ENCODE data around the gene ATXN2.

ATXN2 gene

GRCh38 chr12:111471236-111471635, 127.9 kb downstream of the ATXN2 start:
- no peak overlapping the region for H3K9ac ChIP-seq (ENCODE audit: low read depth, low read length, poor library complexity)
- no peak overlapping the region for H3K23ac ChIP-seq (ENCODE audit: low read depth, low read length, poor library complexity)
- no CpG with 5 or more reads among the region's 2 CpGs for WGBS, 2 donors (ENCODE audit: extremely low coverage in 2 of 2, insufficient read length in 2 of 2, insufficient replicate concordance in 1 of 2)
- H3K36me3 ChIP-seq (replicated peaks in 1 of 2; ENCODE audit: control insufficient read depth in 2 of 2, insufficient read depth in 2 of 2, low read length in 2 of 2), result peaks cover 13 to 91% of the 10 kb centered on the region in 2 donors
- H3K79me1 ChIP-seq (ENCODE audit: low read depth, low read length), result no peaks in the 10 kb centered on the region
- no peak overlapping the region for H2BK12ac ChIP-seq (ENCODE audit: low read length)
- no peak overlapping the region for H2AK5ac ChIP-seq (ENCODE audit: low read depth, low read length)
- H2BK5ac ChIP-seq (ENCODE audit: low read length), result no peak overlapping the region
- H3K14ac ChIP-seq (ENCODE audit: low read length), result no peak overlapping the region
- no peak overlapping the region for H2AFZ ChIP-seq (ENCODE audit: low read length)
- no peak for DNase-seq (ENCODE audit: low spot score)
- no peak overlapping the region for H3K18ac ChIP-seq (ENCODE audit: low read length)
- H2BK120ac ChIP-seq (ENCODE audit: low read depth, low read length), result no peak overlapping the region
- H4K91ac ChIP-seq (ENCODE audit: low read depth, low read length, poor library complexity), result no peak overlapping the region
- H3K4ac ChIP-seq (ENCODE audit: low read length), result no peak overlapping the region
- no peaks in the 10 kb centered on the region for H3K4me1 ChIP-seq (ENCODE audit: control insufficient read depth in 2 of 2, insufficient read depth in 1 of 2, low read depth in 1 of 2, low read length in 2 of 2)
- H4K8ac ChIP-seq (ENCODE audit: low read depth, low read length), result no peak overlapping the region
- H3K4me2 ChIP-seq (ENCODE audit: insufficient read depth, low read length, poor library complexity, severe bottlenecking), result no peak overlapping the region
- no peak overlapping the region for H3K4me3 ChIP-seq (ENCODE audit: low read length in 2 of 2)
- no peaks in the 10 kb centered on the region for H3K9me3 ChIP-seq (replicated peaks in 1 of 2; ENCODE audit: control insufficient read depth in 2 of 2, insufficient read depth in 1 of 2, low read depth in 1 of 2, low read length in 2 of 2)
- no peak overlapping the region for H2BK15ac ChIP-seq (ENCODE audit: low read length)
- no peaks in the 10 kb centered on the region for H3K27me3 ChIP-seq (ENCODE audit: control insufficient read depth in 3 of 3, insufficient read depth in 3 of 3, low read depth in 1 of 3, low read length in 3 of 3)
- no peak overlapping the region for H3K27ac ChIP-seq (replicated peaks; ENCODE audit: low read length)

- Histone ChIP-seq H3K23ac (ENCODE audit: low read depth, low read length, poor library complexity) (no peak overlapping the region), H3K27me3 (ENCODE audit: control insufficient read depth in 3 of 3, insufficient read depth in 3 of 3, low read depth in 1 of 3, low read length in 3 of 3) (no peaks in the 10 kb centered on the region), H3K4me3 (ENCODE audit: low read length in 2 of 2) (no peak overlapping the region), H3K27ac (replicated peaks; ENCODE audit: low read length) (no peak overlapping the region), H3K9ac (ENCODE audit: low read depth, low read length, poor library complexity) (no peak overlapping the region), H3K36me3 (replicated peaks in 1 of 2; ENCODE audit: control insufficient read depth in 2 of 2, insufficient read depth in 2 of 2, low read length in 2 of 2) (peaks cover 11 to 88% of the 10 kb centered on the region in 2 donors), H2AK5ac (ENCODE audit: low read depth, low read length) (no peak overlapping the region), H3K18ac (ENCODE audit: low read length) (no peak overlapping the region), H3K79me1 (ENCODE audit: low read depth, low read length) (no peaks in the 10 kb centered on the region), H3K4me1 (ENCODE audit: control insufficient read depth in 2 of 2, insufficient read depth in 1 of 2, low read depth in 1 of 2, low read length in 2 of 2) (no peaks in the 10 kb centered on the region), H3K9me3 (replicated peaks in 1 of 2; ENCODE audit: control insufficient read depth in 2 of 2, insufficient read depth in 1 of 2, low read depth in 1 of 2, low read length in 2 of 2) (no peaks in the 10 kb centered on the region), H2BK15ac (ENCODE audit: low read length) (no peak overlapping the region), H2AFZ (ENCODE audit: low read length) (no peak overlapping the region), H3K14ac (ENCODE audit: low read length) (no peak overlapping the region), H3K4me2 (ENCODE audit: insufficient read depth, low read length, poor library complexity, severe bottlenecking) (no peak overlapping the region), H3K4ac (ENCODE audit: low read length) (no peak overlapping the region), H4K8ac (ENCODE audit: low read depth, low read length) (no peak overlapping the region), H4K91ac (ENCODE audit: low read depth, low read length, poor library complexity) (no peak overlapping the region), H2BK5ac (ENCODE audit: low read length) (no peak overlapping the region), H2BK120ac (ENCODE audit: low read depth, low read length) (no peak overlapping the region), H2BK12ac (ENCODE audit: low read length) (no peak overlapping the region)
- no CpG with 5 or more reads among the region's 2 CpGs for WGBS, 2 donors (ENCODE audit: extremely low coverage in 2 of 2, insufficient read length in 2 of 2, insufficient replicate concordance in 1 of 2)
- DNase-seq (ENCODE audit: low spot score), result no peak
Observed at GRCh38 chr12:111469401-111469800, 129.7 kb downstream of the ATXN2 start.

DNA sequence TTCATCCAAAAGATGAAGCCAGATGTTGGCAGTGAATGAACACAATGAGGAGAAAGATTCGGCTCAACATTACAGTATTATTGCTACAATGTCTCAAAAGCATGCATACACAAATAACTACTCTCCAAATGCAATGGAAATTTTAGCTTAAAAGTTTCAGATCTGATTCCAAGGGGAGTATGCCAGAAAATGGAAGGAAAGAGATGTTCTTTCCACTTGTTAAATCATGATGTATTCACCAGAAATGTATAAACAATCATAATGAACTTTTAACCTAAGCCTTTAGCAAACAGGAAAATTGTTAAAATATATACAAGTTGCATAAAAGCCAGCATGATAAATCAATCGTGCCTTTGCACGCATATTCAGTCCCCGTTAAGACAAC, 131.3 kb downstream of the ATXN2 start:
- Histone ChIP-seq H3K4me1 (ENCODE audit: control insufficient read depth in 2 of 2, insufficient read depth in 1 of 2, low read depth in 1 of 2, low read length in 2 of 2) (no peaks in the 10 kb centered on the region), H3K4ac (ENCODE audit: low read length) (no peak overlapping the region), H3K4me2 (ENCODE audit: insufficient read depth, low read length, poor library complexity, severe bottlenecking) (no peak overlapping the region), H2BK15ac (ENCODE audit: low read length) (no peak overlapping the region), H3K4me3 (ENCODE audit: low read length in 2 of 2) (no peak overlapping the region), H2BK120ac (ENCODE audit: low read depth, low read length) (no peak overlapping the region), H2BK5ac (ENCODE audit: low read length) (no peak overlapping the region), H3K14ac (ENCODE audit: low read length) (no peak overlapping the region), H2AFZ (ENCODE audit: low read length) (no peak overlapping the region), H3K27me3 (ENCODE audit: control insufficient read depth in 3 of 3, insufficient read depth in 3 of 3, low read depth in 1 of 3, low read length in 3 of 3) (no peaks in the 10 kb centered on the region), H3K79me1 (ENCODE audit: low read depth, low read length) (no peaks in the 10 kb centered on the region), H3K9me3 (replicated peaks in 1 of 2; ENCODE audit: control insufficient read depth in 2 of 2, insufficient read depth in 1 of 2, low read depth in 1 of 2, low read length in 2 of 2) (no peaks in the 10 kb centered on the region), H3K9ac (ENCODE audit: low read depth, low read length, poor library complexity) (no peak overlapping the region), H4K8ac (ENCODE audit: low read depth, low read length) (no peak overlapping the region), H2BK12ac (ENCODE audit: low read length) (no peak overlapping the region), H3K23ac (ENCODE audit: low read depth, low read length, poor library complexity) (no peak overlapping the region), H3K27ac (replicated peaks; ENCODE audit: low read length) (no peak overlapping the region), H3K36me3 (replicated peaks in 1 of 2; ENCODE audit: control insufficient read depth in 2 of 2, insufficient read depth in 2 of 2, low read length in 2 of 2) (peaks cover 7 to 92% of the 10 kb centered on the region in 2 donors), H4K91ac (ENCODE audit: low read depth, low read length, poor library complexity) (no peak overlapping the region), H2AK5ac (ENCODE audit: low read depth, low read length) (no peak overlapping the region), H3K18ac (ENCODE audit: low read length) (no peak overlapping the region)
- no peak for DNase-seq (ENCODE audit: low spot score)
- no CpG with 5 or more reads among the region's 4 CpGs for WGBS, 2 donors (ENCODE audit: extremely low coverage in 2 of 2, insufficient read length in 2 of 2, insufficient replicate concordance in 1 of 2)

- Histone ChIP-seq H3K23ac (ENCODE audit: low read depth, low read length, poor library complexity) (no peak overlapping the region), H3K14ac (ENCODE audit: low read length) (no peak overlapping the region), H2BK5ac (ENCODE audit: low read length) (no peak overlapping the region), H3K9ac (ENCODE audit: low read depth, low read length, poor library complexity) (no peak overlapping the region), H3K18ac (ENCODE audit: low read length) (no peak overlapping the region), H3K4me3 (ENCODE audit: low read length in 2 of 2) (no peak overlapping the region), H3K27me3 (ENCODE audit: control insufficient read depth in 3 of 3, insufficient read depth in 3 of 3, low read depth in 1 of 3, low read length in 3 of 3) (no peaks in the 10 kb centered on the region), H3K79me1 (ENCODE audit: low read depth, low read length) (no peaks in the 10 kb centered on the region), H3K4me1 (ENCODE audit: control insufficient read depth in 2 of 2, insufficient read depth in 1 of 2, low read depth in 1 of 2, low read length in 2 of 2) (no peaks in the 10 kb centered on the region), H3K27ac (replicated peaks; ENCODE audit: low read length) (no peak overlapping the region), H4K8ac (ENCODE audit: low read depth, low read length) (no peak overlapping the region), H3K36me3 (replicated peaks in 1 of 2; ENCODE audit: control insufficient read depth in 2 of 2, insufficient read depth in 2 of 2, low read length in 2 of 2) (peaks cover 6 to 92% of the 10 kb centered on the region in 2 donors), H4K91ac (ENCODE audit: low read depth, low read length, poor library complexity) (no peak overlapping the region), H2BK15ac (ENCODE audit: low read length) (no peak overlapping the region), H3K4ac (ENCODE audit: low read length) (no peak overlapping the region), H3K9me3 (replicated peaks in 1 of 2; ENCODE audit: control insufficient read depth in 2 of 2, insufficient read depth in 1 of 2, low read depth in 1 of 2, low read length in 2 of 2) (no peaks in the 10 kb centered on the region), H2BK12ac (ENCODE audit: low read length) (no peak overlapping the region), H2BK120ac (ENCODE audit: low read depth, low read length) (no peak overlapping the region), H2AFZ (ENCODE audit: low read length) (no peak overlapping the region), H3K4me2 (ENCODE audit: insufficient read depth, low read length, poor library complexity, severe bottlenecking) (no peak overlapping the region), H2AK5ac (ENCODE audit: low read depth, low read length) (no peak overlapping the region)
- no peak for DNase-seq (ENCODE audit: low spot score)
- WGBS, 2 donors (ENCODE audit: extremely low coverage in 2 of 2, insufficient read length in 2 of 2, insufficient replicate concordance in 1 of 2), result no CpG with 5 or more reads among the region's 3 CpGs
Observed at GRCh38 chr12:111467092-111467856, 131.8 kb downstream of the ATXN2 start.
